8988T (cell line): ENCODE measurements around the gene RTN4RL1.

Experiments
- DNase-seq: peaks from one replicate; pipeline ENCODE4 v3.0.0; 2011

Gene RTN4RL1

GRCh38 chr17:1945621-1946020, 79.5 kb downstream of the RTN4RL1 start:
- no peak for DNase-seq

GRCh38 chr17:1943436-1943831, 81.7 kb downstream of the RTN4RL1 start:
- DNase-seq, result no peak

- no peak for DNase-seq
Measured at GRCh38 chr17:1942666-1943435, 82.3 kb downstream of the RTN4RL1 start.

GRCh38 chr17:1942066-1942365, 83.1 kb downstream of the RTN4RL1 start:
- DNase-seq, result no peak

GRCh38 chr17:1941272-1942065, 83.7 kb downstream of the RTN4RL1 start:
- no peak for DNase-seq

GRCh38 chr17:1940810-1941185, 84.3 kb downstream of the RTN4RL1 start:
- DNase-seq, result no peak

- no peak for DNase-seq
Measured at GRCh38 chr17:1939981-1940809, 84.9 kb downstream of the RTN4RL1 start.

- DNase-seq, result no peak
Measured at GRCh38 chr17:1937461-1937860, 87.7 kb downstream of the RTN4RL1 start.

- DNase-seq, result no peak
Measured at GRCh38 chr17:1936766-1937165, 88.4 kb downstream of the RTN4RL1 start.

GRCh38 chr17:1934901-1935300, 90.2 kb downstream of the RTN4RL1 start:
- no peak for DNase-seq

GRCh38 chr17:1933875-1934715, 91.0 kb downstream of the RTN4RL1 start:
- no peak for DNase-seq

- no peak for DNase-seq
Measured at GRCh38 chr17:1931844-1932579, 93.1 kb downstream of the RTN4RL1 start.

GRCh38 chr17:1930337-1930645, 94.8 kb downstream of the RTN4RL1 start:
- no peak for DNase-seq

GRCh38 chr17:1928976-1929375, 96.2 kb downstream of the RTN4RL1 start:
- no peak for DNase-seq

- no peak for DNase-seq
Measured at GRCh38 chr17:1920948-1921351, 104.2 kb downstream of the RTN4RL1 start.

GRCh38 chr17:1919201-1919600, 105.9 kb downstream of the RTN4RL1 start:
- DNase-seq, result no peak

GRCh38 chr17:1918346-1919162, 106.6 kb downstream of the RTN4RL1 start:
- DNase-seq, result no peak

- no peak for DNase-seq
Measured at GRCh38 chr17:1916963-1917715, 108.0 kb downstream of the RTN4RL1 start.

- DNase-seq, result no peak
Measured at GRCh38 chr17:1916316-1916715, 108.8 kb downstream of the RTN4RL1 start.

GRCh38 chr17:1915889-1916288, 109.2 kb downstream of the RTN4RL1 start:
- no peak for DNase-seq
